GM12891 (cell line): Measurements from ENCODE around the gene CDK10.

Source experiments
- PAX5 ChIP-seq: IDR thresholded peaks from 2 replicates; pipeline ENCODE4 v1.6.1; 2011; ENCODE audit warnings: low read length, moderate library complexity, mild to moderate bottlenecking; ENCODE audit not compliant: insufficient read depth, severe bottlenecking
- POLR2A ChIP-seq: IDR thresholded peaks from 2 replicates; pipeline ENCODE4 v1.6.1; 2011; ENCODE audit warnings: low read depth, low read length, control low read depth
- POLR2AphosphoS5 ChIP-seq: IDR thresholded peaks from 2 replicates; pipeline ENCODE4 v1.6.1; 2011; ENCODE audit warnings: low read depth, low read length, control low read depth
- SPI1 ChIP-seq: IDR thresholded peaks from 2 replicates; pipeline ENCODE4 v1.6.1; 2011; ENCODE audit warnings: low read depth, low read length, control low read depth
- TAF1 ChIP-seq: IDR thresholded peaks from 2 replicates; pipeline ENCODE4 v1.6.1; 2011; ENCODE audit warnings: low read depth, low read length, control low read depth

- TF ChIP-seq PAX5 (no peak), POLR2A (peak; percentile 47; the same call in 1 of the 2 replicates), POLR2AphosphoS5 (no peak), TAF1 (no peak), SPI1 (no peak)
Observed at GRCh38 chr16:89732142-89732917, 45.8 kb downstream of the CDK10 start.
